ENCODE data around the gene YOD1.

Gene YOD1

DNA sequence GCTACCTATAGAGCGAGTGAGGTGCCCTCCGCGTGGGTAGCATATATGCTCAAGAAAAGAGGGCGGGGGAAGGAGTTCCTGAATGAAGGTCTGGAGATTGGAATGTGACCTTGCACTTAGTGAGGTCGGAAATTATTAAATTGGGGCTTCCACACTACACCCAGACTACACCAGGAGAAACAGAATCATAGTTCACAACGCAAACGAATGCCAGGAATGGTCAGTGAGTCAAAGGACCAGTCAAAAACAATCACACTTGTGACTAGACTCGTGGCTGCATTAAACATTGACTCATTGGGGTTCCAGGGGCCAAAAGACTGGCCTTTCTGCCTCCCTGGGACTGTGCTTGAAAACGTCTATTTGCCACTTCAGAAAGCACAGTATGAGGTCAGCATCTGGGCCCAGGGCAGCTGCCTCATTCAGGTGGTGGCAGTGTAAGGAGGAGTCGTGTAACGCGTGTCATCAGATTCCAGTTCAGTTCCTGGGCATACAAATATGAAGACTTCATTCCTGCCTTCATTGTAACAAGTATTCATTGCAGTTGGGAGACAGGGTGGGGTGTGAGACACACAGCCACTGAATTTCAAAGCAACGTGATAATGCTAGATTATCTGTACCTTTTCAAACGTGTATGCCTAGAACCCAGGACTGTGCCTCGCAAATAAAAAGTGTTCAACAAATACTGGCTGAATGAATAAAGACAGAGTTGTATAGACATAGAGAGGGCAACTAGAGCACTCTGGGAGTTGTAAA, at the start of gene YOD1:
Gene YOD1, minus strand, starts transcription at position 18 of the 753 bp plus-strand sequence. CDS start 178 bp downstream, outside the sequence.
- DNase-seq = no peak

DNA sequence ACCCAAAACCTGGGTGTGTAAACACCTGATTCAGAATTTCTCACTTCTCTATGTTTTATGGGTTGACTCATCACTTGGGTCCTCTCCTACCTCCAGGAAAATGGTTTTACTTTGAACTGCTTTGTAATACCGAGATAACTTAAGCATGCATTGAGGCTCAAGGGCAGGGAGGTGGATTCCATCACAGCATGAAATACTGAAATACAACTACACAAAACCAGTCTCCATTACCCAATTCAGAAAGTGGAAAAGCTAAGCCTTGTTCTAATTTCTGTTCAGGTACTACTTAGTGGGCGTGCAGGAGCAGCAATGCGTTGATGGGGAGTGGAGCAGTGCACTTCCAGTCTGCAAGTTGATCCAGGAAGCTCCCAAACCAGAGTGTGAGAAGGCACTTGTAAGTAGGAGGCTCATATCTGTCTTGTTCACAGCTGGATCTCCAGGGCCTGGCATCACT, 46.9 kb upstream of the YOD1 start:
- no peak for DNase-seq

DNA sequence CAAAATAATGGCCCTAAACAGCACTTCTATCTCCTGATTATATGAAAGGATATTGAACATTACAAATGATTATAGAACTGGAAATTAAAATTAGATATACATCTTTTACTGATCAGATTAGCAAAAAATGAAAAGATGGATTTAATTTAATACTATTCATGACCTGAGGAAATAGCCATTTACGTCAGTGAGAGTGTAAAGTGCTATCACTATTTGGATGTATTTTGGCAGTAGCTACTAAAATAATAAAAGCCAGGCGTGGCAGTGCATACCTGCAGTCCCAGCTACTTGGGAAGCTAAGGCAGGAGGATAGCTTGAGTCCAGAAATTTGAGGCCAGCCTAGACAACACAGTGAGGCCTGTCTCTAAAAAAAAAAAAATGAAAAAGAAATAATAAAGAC, 42.9 kb upstream of the YOD1 start:
- DNase-seq = no peak

DNA sequence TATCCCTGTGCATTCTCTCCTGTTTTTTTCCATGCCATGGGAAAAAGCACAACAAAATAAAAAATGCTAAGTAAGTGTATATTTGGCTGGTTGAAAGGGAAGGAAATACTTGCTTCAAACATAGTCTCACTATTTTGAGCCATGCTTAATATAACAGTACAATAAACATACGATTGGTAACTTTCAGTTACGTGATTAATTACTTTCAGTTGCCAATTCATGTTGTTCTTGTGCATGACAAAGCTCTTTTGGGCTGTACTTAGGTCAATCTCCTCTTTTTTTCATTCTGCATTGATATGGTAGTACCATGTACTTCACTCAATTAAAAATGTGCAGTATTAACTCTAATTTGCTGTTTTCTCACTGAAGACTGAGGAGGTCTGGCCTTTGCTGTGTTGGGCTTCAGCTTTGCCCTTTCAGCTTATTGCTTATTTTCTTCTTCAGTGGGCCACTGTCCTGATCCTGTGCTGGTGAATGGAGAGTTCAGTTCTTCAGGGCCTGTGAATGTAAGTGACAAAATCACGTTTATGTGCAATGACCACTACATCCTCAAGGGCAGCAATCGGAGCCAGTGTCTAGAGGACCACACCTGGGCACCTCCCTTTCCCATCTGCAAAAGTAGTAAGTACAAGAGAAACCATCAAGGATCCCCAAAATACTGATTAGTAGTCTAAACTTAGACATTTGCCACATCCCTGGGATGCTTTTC, 40.3 kb upstream of the YOD1 start:
- no peak for DNase-seq

DNA sequence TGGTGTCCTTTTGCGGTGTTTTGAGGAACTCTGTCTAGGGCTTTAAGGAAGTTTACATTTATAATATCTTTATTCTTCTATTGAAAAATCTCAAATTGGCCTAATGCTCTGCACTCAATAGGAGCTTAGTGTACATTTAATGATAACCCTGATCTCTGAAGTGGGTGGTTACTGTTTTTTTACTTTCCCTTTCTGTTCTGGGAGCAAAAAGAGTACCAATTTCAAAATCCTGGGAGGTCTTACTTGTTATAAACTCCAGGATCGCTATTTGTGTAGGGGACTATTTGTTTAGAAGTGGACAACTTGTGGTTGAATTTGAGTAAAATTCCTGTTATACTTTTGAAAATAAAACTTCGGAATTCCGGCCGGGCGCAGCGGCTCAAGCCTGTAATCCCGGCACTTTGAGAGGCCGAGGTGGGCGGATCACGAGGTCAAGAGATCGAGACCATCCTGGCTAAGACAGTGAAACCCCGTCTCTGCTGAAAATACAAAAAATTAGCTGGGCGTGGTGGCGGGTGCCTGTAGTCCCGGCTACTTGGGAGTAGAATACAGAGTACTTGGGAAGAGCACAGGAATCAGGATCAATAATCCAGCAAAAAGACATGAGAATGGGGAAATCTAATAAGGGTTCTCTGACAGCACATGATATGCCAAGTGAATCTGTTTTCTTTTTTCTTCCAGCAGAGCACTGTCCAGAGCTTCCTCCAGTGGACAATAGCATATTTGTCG, 38.8 kb upstream of the YOD1 start:
- no peak for DNase-seq

DNA sequence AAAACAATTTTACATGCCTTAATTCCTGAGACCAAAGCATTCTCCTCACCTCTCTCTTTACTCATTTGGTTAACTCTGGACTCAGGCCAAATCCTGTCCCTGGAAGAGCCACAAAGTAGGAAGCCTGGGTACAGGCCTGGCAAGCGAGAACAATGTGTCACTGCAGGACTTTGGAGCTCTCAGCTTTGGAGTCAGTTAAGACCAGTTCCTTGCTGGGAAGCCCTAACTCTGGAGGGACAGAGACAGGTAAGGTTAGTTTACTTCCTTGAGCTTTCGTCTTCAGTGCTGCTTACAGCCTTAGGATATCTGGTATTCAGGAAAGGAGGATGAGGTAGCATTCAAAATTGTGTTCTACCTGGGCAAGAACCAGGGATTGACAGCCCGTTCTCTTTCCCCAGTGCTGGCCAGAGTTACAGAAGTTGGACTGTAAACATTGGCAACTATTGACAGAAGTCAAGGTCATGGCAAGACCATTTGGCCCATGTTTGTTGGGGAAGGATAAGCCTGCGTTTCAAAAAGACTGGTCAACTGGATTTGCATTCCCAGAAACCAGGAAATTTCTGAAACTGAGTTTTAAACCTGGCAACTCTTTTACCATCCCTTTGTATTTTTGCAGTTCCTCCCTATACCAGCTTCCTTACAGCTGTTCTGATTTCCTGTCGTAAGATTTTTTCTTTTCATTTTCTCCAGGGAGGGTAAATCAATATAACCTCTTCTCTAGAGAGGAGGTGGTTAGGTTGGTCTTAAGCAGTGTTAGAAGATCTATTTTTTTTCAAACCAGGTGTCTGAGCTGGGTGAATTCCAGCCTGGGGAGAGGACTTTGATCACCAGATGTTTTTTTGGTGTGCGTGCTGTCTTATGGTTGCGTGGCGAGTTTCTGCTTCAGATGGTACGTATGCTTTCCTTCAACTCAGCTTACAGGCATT, 38.0 kb upstream of the YOD1 start, which contains the start of gene C4BPB:
Gene C4BPB, plus strand, starts transcription at position 160 of the 926 bp plus-strand sequence. Its CDS starts 672 bp downstream, at position 832.
- DNase-seq = no peak

DNA sequence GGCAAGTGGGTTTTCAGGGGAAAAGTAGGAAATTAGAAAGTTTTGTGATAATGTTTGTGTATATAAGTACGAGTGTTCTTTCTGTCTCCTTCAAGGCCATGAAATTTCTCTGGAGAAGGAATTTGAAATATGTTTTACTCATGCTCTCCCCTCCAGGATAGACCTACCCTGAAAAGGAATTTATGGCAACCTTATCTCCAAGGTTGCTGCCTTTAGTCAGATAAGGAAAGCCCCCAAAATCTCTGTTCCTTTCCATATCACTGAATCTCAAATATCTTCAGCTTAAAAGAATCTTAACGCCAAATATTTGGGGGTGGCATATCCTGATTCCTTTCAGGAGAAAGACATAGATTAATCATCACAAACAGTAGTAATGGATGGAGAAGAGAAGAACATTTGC, 37.2 kb upstream of the YOD1 start:
- no peak for DNase-seq

DNA sequence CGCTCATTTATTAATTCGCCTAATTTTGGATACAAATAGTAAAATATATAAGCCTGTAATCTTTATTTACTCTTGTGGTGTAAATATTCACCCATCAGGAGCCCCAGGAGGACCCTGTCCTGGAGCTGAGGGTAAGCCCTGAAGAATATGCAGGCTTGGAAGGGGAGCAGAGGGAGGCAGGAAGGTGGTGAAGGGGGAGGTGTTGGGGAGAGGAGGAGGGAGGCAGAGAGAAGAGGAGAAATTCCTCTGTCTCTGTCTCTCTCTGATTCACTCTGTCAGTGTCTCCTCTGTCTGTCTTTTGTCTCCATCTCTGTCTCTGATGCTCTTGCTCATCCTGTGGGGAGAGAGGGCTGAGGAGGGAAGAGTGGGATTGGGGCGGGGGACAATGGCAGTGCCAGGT, 34.9 kb upstream of the YOD1 start:
- no peak for DNase-seq

DNA sequence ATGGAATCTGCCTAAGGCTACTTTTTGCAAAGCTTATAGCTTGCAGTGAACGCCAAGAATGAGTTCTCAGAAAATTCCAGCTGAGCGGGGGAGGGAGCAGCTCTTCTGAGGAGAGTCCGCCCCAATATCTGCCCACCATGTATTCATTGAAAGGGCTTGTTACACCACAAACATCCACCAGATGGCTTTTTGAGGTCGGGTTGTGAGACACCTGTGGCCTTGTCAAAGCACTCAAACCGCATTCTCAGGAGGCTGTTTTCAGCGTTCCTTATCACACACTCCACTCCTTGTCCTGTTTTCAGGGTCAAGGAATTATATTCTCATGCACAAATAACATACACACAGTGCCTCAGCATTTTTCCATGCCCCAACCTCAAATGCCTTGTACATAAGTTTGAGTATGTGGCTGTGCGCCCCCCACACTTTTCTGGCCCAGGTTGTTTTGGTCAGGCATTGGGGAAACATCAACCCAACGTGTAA, 33.7 kb upstream of the YOD1 start:
- no peak for DNase-seq

DNA sequence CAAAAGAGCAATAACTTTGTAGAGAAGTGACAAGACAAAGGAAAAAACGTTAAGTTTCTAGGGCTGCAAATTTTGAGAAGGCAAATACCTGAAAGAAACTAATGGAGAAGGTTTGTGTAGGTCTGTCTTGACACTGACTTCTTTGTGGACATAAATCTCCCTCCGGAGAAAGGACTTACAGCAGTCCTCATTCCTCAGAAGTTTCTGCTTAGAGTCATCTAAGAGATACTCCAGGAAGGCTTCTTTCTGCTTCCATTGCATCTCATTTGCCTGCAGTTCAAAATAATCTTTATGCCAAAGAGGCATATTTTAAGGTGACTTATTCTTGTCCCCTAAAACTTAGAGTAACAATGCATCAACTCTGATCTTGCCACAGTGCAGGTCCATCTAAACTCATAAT, 33.2 kb upstream of the YOD1 start:
- no peak for DNase-seq

DNA sequence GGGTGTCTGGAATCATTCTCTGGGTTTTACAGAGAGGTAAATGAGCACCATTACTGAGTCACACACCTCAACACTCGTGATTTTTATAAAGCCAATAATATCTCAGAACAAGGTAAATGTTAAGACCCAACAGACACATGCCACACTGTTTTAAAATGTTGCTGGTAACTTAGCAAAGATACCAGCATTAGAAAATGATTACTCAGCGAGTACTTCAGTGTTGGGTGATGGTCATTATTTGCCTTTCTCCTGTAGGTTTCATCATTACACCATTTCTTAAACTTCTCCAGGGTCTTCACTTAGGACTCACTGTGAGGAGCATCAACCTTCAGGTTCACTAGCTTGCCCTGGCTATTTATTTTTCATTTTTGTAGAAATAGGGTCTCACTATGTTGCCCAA, 30.8 kb upstream of the YOD1 start:
- DNase-seq = no peak

DNA sequence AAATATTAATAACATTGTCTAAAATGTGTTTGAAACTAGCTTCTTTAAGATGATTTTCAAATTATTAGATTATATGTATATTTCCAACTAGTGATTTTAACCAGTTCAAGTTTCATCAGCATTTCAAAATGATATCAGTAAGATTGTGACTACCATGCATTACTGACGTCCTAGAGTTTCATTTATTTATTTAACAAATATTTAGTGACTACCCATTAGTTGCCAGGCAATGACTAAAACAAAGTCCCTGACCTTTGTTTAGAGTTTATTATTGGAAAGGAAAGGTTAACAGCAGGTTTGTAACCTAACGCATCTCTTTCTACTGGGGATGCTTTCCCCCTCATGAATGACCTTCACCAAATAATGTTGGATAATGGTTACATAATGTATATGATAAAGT, 30.1 kb upstream of the YOD1 start:
- no peak for DNase-seq

DNA sequence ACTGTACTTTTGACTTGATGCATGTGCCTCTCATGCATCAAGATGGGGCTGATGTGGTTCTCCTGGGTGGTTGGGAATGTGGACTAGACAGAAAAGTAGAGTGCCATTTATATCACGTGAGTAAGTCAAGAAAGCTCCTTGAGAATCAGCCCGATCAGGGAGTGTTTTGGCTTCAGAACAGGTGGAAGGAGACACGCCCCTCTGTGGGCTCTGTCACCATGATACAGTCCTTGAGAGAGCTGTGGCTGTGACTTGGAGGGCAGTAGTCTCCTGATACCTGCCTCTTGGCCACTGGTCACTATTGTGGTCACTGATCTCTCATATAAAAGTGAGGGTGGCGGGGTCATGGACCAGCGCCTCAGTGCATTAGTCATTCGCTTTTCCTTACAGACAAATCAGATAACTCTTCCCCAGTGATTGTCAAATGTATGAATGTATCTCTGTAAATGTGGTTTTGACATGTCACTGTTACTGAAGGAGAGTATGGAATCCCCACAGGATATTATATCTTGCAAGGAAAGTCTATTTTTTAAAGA, 28.8 kb upstream of the YOD1 start:
- DNase-seq = no peak

DNA sequence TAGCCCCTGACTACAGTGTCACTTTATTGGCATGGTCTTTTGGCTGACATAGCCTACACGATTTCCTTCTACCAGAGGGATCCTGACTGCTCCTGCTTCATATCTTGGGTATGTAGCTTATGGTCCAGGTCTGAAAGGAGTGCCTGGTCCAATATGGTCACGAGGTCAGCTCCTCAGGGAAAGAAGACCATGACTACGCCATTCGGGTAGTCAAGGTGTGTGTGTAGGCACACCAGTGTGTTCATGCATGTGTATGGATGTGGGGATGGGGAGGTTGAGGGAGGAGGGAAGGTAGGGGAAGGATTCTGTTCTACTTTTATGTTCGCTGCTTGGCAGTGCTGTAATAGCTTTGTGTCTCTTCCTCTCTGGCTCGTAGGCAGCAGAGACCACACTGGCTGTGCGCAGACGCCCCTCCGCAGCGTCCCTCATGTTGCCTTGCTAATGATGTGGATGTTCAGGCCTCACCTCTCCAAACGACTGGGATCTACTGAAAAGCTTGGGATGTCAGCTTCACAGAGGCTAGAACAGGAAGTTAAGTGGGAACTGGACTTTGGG, 27.6 kb upstream of the YOD1 start:
- no peak for DNase-seq

DNA sequence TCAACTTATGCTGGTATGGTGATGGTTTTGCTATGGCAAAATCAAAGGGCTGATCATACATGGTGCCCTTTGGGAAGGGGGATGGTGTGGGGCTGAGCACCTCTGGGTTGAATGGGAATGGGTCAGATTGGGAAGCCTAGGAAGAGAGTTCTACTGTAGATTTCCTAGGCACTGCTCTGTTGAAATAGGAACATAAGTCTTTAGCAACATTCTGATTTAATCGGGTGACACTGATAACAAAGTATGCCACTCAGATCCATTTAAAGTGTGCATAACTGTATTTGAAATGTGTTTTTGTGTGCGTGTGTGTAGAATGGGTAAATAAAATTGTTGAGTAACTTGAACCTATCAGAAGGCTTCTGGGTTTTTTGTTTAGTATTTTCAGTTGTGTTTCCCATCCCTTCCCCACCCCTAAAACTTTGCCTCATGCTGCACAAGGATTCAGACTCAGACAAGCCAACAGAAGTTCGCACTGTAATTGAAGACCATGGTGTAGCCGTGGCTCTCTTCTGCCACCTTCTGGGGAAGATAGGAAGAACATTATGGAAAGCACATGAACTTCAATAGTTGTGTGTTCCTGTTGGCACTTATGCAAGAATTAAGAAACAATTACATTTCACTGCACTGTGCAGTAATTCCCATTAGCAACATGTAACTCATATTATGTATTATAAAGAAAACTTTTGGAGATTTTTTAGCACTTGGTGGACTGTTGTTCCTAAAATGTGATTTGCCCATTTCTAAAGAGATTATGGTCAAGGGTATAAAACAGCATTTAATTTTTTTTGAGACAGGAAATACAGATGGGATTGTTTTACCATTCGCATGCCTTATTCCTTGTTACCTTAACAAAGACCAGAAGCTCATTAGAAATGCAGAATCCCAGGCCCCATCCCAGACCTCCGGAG, 26.7 kb upstream of the YOD1 start:
- DNase-seq = peak; percentile 83

DNA sequence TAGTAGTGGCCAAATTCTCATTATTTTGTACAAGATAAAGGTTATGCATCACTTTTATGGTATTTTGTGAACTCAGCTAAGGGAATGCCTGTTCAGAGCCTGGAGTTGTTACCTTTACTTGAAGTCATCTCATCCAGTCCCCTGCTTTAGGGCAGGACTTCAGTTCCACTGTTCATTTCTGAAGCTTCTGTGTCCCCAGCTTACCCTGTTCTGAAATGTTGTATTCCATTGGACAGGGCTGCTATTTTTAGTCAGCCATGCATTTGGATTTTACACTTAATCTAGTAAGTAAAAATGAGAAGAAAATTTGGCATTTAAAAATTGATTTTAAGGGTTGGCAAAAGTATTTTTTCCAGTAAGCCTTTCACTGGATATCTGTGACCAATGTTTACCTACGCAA, 26.0 kb upstream of the YOD1 start:
- no peak for DNase-seq

DNA sequence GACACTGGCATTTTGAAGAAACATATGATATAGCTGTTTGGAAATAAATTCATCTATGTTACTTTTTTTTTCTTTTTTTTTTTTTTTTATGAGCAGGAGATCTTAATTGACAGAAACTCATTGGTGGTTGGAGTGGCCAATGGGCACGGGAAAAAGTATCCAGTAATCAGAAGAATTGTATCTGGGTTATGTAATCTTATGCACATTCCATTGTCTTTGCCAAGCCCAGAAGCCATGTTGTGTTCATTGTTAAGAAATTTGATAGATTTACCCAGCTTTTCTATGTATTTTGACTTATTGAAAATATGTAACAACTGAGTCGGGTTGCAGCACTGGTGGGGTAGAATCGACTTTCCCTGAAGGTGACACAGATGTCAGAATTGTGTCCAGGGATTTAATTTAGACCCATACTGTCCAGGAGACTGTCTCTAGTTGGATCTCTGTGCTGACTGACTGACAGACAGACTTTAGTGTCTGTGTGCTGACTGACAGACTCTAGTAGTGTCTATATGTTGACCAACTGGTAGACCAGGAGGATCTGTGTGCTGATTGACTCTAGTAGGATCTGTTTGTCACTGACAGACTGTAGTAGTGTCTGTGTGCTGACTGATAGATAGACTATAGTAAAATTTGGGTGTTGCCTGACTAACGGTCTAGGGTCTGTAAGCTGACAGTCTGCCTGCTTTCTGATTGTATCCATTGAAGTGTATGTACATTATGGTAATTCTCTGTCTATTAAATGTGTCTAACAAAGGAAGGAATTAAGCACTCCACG, 25.4 kb upstream of the YOD1 start:
- no peak for DNase-seq

DNA sequence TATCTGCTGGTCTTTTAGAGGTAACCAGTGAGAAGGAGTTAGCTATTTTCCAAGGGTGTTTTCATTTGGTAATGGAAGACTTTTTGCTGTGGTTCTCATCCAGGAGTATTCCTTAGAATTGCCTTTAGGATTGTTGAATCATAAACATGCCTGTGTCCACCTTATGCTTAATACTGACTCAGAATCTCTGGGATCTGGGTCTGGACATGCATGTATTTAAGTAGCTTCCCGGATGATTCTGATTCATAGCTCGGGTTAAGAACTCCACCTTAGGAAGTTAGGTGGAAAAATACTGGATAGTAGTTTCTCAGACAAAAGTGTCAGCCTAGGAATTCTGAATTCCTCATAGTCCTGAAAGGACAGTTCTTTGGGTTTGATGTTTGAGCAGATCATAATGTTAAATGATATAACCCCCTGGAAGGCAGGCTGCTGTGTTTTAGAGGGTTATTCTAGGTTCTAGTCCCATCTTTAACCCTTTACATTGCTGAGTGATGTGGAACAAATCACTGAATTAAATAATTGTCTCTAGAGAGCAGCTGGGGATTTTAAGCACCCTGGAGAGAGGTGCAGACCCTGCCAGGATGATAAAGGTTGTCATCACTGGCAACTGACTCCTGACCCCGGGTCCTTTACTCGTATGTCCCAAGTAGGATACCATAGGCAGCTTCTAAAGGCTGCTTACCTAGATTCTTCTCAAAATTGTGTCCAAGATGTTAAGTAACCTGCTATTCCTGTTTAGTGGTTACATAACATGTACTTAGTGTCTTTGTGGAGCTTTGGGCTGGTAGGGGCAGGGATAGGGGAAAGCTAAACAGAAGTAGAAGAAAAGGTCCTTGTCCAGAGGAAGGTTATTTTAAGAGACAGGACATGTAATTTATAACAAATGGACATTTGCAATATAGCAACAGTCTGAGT, 23.2 kb upstream of the YOD1 start:
- DNase-seq = no peak

DNA sequence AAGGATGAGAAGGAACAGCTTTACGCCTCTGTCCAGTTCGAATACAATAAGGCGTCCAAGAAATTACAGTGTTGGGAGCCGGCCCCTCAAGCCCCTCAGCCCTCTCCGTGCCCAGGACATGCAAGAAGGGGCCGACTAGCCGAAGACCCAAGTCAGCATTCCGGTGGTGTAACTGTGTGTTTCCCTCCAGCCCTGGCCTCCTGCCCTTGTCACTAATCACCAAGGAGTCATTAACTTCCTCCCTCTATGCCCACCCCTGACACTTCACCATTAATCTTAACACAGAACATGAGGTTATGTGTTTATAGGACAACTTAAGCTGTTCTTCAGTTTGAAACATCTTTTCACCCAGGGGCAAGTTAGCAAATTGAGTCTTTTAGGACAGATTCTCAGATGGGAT, 21.2 kb upstream of the YOD1 start:
- no peak for DNase-seq

Measured in NCI-H187 treated with DMSO at 0.1 percent for 48 hours (cell line).